8988T (cell line): ENCODE results near the gene HNRNPUL2.
"Not testable (repeated sequence)": the region's sequence is repeated elsewhere in the genome, so short reads cannot be mapped to it uniquely, and the experiment has no call there.

ENCODE experiments used
- DNase-seq: peaks from one replicate; pipeline ENCODE4 v3.0.0; 2011

HNRNPUL2 gene

DNA sequence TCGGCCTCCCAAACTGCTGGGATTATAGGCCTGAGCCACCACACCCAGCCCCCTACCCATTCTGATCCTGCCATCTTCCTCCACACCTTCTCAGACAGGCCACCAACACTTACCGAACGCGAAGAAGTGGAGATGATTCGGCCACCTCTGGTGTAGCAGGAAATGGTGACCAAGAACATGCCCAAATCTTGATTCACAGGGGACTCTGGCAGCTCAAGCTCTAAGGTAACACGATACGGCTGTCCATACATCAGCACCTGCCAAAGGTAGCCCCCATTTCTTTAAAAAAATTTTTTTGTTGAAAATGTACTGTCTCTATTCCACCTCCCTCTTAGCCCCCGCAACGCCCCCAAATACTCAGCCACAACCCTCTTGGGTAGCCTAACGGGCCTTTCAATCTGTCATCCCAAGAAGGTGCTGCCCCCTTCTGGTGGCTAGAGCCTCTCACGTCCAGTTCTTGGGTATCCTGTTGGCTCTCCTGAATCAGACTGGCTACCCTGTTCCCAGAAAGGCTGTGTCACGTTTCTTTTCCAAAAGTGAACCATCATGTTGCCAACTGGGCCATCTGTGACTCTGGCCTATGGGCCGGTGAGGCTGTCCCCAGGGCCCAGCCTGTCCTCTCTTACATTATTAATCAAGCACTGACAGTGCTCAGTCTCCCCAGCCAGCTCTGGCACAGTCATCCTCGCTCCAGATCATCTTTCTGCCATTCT is 32.6 kb downstream of the HNRNPUL2 start:
- peak; percentile 76 for DNase-seq

DNA sequence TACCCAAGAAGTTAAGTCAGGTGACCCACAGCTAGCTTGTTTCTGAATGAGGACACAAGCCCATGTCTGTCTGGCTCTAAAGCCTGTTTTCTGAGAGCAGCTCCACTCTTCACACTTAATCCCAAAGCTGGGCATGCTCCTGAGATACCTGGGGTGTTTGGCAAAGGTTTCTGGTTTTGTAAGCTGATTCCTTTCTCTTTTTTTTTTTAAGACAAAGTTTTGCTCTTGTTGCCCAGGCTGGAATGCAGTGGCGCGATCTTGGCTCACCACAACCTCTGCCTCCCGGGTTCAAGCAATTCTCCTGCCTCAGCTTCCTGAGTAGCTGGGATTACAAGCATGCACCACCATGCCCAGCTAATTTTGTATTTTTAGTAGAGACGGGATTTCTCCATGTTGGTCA is 33.6 kb downstream of the HNRNPUL2 start:
- DNase-seq, result not testable (repeated sequence)

- DNase-seq, result peak; percentile 56
Observed at GRCh38 chr11:62689421-62690183, 37.7 kb downstream of the HNRNPUL2 start, which contains the start of gene LRRN4CL. LRRN4CL (minus strand) TSS chr11:62689530; CDS start chr11:62688508, 1,022 bp downstream.

DNA sequence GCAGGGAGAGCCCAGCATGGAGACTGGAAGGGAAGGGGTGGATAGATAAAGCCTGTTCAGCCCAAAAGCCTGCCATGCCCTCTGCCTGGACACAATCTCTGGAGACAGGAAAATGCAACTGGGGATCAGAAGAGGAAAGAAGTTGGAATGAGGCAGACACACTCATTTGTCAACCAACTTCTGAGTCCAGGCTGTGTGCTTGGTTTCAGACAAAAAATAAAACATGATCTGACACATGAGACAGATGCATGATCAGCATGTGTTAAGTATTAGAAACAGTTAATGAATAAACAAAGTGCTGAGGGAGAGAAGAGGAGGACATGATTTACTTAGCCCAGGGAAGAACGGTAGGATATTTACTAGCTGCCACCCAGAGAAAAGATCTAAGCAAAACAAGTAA is 38.8 kb downstream of the HNRNPUL2 start:
- DNase-seq, result no peak

- DNase-seq, result no peak
Observed at GRCh38 chr11:62687508-62688396, 39.5 kb downstream of the HNRNPUL2 start.

DNA sequence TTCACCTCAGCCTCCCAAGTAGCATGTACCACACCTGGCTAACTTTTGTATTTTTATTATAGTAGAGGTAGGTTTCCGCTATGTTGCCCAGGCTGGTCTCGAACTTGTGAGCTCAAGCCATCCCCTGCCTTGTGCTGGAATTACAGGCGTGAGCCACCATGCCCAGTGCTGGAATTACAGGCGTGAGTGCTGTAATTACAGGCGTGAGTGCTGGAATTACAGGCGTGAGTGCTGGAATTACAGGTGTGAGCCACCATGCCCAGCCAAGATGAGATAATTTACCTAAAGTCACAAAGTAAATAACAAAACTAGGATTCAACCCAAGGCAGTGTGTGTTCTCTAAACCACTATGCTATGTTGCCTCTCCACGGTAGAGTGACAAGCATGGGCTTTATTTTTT is 44.7 kb downstream of the HNRNPUL2 start:
- DNase-seq, result no peak

DNA sequence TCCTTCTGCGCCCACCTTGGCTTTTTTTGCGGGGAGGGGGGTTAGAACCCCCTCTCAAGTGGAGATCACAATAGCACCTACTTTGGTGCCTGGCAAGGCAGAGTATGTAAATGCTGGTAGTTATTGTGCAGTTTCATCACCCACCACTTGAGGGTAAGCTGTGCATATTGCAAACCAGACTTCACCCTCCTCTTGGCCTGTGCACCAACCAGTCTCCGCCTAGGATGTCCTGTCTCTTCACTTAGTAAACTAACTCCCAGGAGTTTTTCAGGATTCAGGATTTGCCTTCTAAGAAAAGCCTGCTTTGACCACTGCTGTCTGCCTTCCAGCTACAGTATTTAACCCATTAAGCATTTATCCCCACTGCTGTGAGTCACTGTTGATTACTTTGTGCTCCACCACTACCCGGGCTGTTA is 46.4 kb downstream of the HNRNPUL2 start:
- peak; percentile 78 for DNase-seq

- DNase-seq, result peak; percentile 90
Observed at GRCh38 chr11:62678770-62679696, 48.2 kb downstream of the HNRNPUL2 start, which contains the start of gene UBXN1. UBXN1 (minus strand) TSS chr11:62679073; CDS start chr11:62678923, 150 bp downstream.

GRCh38 chr11:62678433-62678769 is 48.9 kb downstream of the HNRNPUL2 start:
- DNase-seq, result no peak

- DNase-seq, result no peak
Observed at GRCh38 chr11:62677714-62678113, 49.5 kb downstream of the HNRNPUL2 start.

- DNase-seq, result no peak
Observed at GRCh38 chr11:62677156-62677555, 50.1 kb downstream of the HNRNPUL2 start.

- peak; percentile 44 for DNase-seq
Observed at GRCh38 chr11:62676698-62677097, 50.6 kb downstream of the HNRNPUL2 start.

GRCh38 chr11:62675415-62675814 is 51.8 kb downstream of the HNRNPUL2 start:
- not testable (repeated sequence) for DNase-seq

DNA sequence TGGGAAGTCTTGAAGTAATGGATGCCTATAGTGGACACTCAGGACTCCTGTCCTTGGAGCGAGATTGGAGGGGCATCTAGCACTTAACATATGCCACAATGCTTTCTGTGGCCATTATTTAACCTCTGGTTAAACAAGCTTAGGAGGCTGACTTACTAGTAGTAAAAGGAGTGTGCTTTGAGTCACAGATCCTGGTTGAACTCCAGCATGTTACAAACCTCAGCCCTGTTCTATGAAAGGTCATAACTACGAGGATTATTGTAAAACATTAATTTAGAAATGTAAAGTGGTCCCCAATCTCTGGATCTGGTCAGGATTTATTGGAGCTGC is 54.1 kb downstream of the HNRNPUL2 start:
- DNase-seq, result no peak

DNA sequence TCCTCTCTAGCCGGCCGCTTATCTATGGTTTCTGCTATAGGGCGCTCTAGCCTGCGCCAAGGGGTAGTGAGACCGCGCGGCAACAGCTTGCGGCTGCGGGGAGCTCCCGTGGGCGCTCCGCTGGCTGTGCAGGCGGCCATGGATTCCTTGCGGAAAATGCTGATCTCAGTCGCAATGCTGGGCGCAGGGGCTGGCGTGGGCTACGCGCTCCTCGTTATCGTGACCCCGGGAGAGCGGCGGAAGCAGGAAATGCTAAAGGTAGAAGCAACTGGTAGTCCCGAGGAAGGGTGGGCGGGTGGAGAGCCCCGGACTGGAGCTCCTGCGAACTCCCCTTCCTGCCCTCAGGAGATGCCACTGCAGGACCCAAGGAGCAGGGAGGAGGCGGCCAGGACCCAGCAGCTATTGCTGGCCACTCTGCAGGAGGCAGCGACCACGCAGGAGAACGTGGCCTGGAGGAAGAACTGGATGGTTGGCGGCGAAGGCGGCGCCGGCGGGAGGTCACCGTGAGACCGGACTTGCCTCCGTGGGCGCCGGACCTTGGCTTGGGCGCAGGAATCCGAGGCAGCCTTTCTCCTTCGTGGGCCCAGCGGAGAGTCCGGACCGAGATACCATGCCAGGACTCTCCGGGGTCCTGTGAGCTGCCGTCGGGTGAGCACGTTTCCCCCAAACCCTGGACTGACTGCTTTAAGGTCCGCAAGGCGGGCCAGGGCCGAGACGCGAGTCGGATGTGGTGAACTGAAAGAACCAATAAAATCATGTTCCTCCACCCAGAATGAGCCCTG is 55.5 kb downstream of the HNRNPUL2 start, which contains the start of the genes LBHD1 and UQCC3:
LBHD1 (minus strand) TSS at position 660 of the 782 bp plus-strand sequence. CDS start 2,236 bp downstream, outside the sequence.
UQCC3 (plus strand) TSS at position 66 of the 782 bp plus-strand sequence; CDS start at position 139, 73 bp downstream.
- peak; percentile 90 for DNase-seq

DNA sequence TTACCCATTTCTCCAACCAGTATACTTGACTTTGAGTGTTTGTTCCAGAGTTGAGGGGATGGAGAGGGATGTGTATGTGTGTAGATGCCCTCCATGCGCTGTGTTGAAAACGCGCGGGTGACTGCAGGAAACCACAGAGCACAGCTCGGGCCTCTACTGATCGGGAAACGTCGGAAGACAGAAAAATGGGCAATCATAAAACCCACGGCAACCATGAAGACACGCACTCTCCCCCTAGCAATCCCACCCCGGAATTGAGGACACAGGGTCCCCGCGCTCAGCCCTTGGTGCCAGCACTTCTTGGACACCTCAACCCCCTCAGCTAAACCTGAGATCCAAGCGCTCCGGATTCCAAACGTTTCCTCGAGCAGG is 56.0 kb downstream of the HNRNPUL2 start:
- no peak for DNase-seq

DNA sequence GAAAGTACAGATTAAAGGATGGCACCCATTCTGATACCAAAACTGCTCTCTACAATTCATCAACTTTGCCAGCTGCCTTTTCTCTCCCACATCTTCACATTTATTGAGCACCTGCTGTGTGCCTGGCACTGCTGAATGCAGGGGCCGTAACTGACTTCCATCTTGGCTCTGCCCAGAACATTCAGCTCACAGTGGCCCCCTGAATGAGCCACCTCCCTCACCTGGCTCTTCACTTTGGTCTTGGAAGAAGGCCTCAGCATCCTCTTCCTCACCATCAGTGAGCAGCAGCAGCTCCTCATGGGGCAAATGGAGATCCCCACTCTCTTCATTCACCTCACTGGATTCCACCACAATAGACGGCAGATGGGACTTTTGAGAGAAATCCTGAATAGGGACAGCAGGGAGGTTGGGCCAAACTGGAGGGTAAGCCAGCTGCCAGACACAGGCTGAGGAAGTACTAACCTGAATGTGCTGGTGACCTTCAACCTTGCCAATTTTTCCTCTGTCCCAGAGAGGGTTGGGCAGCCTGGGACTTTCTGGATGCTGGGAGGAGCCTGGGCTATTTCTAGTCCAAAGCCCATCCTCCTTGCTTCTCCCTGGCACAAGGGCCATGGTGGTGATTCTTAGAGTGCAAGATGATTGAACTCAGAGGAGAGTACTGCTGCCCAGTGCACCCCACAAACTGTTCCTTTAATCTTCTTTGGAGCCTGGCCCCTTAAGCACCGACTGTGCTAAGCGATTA is 57.7 kb downstream of the HNRNPUL2 start:
- no peak for DNase-seq

DNA sequence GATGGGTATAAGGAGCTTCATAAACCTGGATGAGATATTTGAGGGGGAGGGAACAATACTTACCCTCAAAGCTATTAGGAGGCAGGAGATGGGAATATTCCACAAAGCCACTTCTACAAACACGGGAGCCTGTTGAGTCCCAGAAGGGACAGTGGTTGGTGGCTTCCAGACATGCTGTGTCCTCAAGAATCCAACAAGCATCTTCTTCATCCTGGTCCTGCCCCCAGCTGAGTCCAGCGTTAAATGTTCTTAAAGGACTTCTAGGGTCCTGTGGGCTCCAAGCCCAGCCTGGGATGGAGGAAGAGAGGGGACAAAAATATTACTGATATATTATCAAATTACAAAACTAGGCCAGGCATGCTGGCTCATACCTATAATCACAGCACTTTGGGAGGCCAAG is 59.8 kb downstream of the HNRNPUL2 start:
- DNase-seq, result no peak

- no peak for DNase-seq
Observed at GRCh38 chr11:62666259-62666926, 60.9 kb downstream of the HNRNPUL2 start.
